Measurements from ENCODE around the gene RORC.

RORC gene

DNA sequence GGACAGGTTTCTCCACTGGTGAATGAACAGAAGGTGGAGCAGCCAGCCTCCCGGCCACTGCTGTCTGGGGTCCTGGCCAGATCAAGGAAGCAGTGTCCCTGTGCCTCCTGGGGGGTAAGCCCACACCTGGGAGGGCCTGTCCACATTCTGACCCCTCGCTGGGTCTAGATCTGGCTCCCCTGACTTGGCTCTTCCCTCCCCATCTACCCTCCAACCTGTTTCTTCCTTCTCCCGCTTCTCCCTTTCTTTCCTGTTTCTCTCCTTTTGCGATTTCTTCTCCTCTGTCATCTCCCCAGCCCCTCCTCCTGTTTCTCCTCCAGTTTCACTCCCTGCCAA, 378 bp downstream of the RORC start:
- no peak for ATAC-seq

DNA sequence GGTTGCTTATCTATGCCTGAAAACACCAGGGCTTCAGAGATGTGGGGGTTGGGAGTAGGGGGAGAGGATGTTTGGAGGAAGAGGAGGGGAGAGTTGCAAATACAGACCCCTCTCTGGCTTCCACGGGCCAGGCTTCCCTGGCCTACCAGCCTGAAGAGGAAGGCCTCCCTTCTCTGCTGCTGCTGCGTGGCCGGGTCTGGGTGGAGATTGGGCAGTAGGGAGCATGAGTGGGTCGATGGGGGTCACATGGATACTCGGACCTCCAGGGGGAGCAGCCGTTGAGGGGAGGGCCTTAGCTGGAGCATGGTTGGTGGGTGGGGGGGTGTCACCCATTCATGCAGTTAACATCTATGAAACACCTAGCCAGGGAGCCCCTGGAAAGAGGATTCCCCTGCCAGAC, 1.5 kb downstream of the RORC start:
- ATAC-seq = no peak
- TF ChIP-seq, protein P1, sequence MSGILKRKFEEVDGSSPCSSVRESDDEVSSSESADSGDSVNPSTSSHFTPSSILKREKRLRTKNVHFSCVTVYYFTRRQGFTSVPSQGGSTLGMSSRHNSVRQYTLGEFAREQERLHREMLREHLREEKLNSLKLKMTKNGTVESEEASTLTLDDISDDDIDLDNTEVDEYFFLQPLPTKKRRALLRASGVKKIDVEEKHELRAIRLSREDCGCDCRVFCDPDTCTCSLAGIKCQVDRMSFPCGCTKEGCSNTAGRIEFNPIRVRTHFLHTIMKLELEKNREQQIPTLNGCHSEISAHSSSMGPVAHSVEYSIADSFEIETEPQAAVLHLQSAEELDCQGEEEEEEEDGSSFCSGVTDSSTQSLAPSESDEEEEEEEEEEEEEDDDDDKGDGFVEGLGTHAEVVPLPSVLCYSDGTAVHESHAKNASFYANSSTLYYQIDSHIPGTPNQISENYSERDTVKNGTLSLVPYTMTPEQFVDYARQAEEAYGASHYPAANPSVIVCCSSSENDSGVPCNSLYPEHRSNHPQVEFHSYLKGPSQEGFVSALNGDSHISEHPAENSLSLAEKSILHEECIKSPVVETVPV (CRISPR knock-in tag; IDR thresholded peaks at IDR 0.05) = no peak
- TF ChIP-seq, protein P2, sequence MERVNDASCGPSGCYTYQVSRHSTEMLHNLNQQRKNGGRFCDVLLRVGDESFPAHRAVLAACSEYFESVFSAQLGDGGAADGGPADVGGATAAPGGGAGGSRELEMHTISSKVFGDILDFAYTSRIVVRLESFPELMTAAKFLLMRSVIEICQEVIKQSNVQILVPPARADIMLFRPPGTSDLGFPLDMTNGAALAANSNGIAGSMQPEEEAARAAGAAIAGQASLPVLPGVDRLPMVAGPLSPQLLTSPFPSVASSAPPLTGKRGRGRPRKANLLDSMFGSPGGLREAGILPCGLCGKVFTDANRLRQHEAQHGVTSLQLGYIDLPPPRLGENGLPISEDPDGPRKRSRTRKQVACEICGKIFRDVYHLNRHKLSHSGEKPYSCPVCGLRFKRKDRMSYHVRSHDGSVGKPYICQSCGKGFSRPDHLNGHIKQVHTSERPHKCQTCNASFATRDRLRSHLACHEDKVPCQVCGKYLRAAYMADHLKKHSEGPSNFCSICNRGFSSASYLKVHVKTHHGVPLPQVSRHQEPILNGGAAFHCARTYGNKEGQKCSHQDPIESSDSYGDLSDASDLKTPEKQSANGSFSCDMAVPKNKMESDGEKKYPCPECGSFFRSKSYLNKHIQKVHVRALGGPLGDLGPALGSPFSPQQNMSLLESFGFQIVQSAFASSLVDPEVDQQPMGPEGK (CRISPR knock-in tag; IDR thresholded peaks at IDR 0.05; ENCODE audit: borderline replicate concordance) = no peak
- TF ChIP-seq PPARA (CRISPR knock-in tag; IDR thresholded peaks at IDR 0.05; ENCODE audit: borderline replicate concordance) = no peak
- TF ChIP-seq ARNTL (CRISPR knock-in tag; IDR thresholded peaks at IDR 0.05; ENCODE audit: borderline replicate concordance, low read depth) = no peak
- TF ChIP-seq SNAI2 (CRISPR knock-in tag; IDR thresholded peaks at IDR 0.05) = no peak
- no peak for TF ChIP-seq ESRRG (CRISPR knock-in tag; IDR thresholded peaks at IDR 0.05)
- TF ChIP-seq TOX (CRISPR knock-in tag; IDR thresholded peaks at IDR 0.05; ENCODE audit: borderline replicate concordance) = no peak
- no peak for TF ChIP-seq CSDC2 (CRISPR knock-in tag; IDR thresholded peaks at IDR 0.05)
- TF ChIP-seq TCF4 (CRISPR knock-in tag; IDR thresholded peaks at IDR 0.05; ENCODE audit: borderline replicate concordance) = no peak
- TF ChIP-seq ZNF70 (CRISPR knock-in tag; IDR thresholded peaks at IDR 0.05) = no peak
- TF ChIP-seq ZFP30 (CRISPR knock-in tag; IDR thresholded peaks at IDR 0.05) = no peak
- no peak for TF ChIP-seq RARB (CRISPR knock-in tag; IDR thresholded peaks at IDR 0.05)
- TF ChIP-seq, protein P3, sequence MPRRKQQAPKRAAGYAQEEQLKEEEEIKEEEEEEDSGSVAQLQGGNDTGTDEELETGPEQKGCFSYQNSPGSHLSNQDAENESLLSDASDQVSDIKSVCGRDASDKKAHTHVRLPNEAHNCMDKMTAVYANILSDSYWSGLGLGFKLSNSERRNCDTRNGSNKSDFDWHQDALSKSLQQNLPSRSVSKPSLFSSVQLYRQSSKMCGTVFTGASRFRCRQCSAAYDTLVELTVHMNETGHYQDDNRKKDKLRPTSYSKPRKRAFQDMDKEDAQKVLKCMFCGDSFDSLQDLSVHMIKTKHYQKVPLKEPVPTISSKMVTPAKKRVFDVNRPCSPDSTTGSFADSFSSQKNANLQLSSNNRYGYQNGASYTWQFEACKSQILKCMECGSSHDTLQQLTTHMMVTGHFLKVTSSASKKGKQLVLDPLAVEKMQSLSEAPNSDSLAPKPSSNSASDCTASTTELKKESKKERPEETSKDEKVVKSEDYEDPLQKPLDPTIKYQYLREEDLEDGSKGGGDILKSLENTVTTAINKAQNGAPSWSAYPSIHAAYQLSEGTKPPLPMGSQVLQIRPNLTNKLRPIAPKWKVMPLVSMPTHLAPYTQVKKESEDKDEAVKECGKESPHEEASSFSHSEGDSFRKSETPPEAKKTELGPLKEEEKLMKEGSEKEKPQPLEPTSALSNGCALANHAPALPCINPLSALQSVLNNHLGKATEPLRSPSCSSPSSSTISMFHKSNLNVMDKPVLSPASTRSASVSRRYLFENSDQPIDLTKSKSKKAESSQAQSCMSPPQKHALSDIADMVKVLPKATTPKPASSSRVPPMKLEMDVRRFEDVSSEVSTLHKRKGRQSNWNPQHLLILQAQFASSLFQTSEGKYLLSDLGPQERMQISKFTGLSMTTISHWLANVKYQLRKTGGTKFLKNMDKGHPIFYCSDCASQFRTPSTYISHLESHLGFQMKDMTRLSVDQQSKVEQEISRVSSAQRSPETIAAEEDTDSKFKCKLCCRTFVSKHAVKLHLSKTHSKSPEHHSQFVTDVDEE (CRISPR knock-in tag; IDR thresholded peaks at IDR 0.05) = no peak

More for the DNA sequence above, 378 bp downstream of the RORC start:
- TF ChIP-seq RARB (CRISPR knock-in tag; IDR thresholded peaks at IDR 0.05) (no peak), BACH2 (CRISPR knock-in tag; IDR thresholded peaks at IDR 0.05; ENCODE audit: borderline replicate concordance) (no peak), OSR1 (CRISPR knock-in tag; IDR thresholded peaks at IDR 0.05) (no peak), TCF4 (CRISPR knock-in tag; IDR thresholded peaks at IDR 0.05; ENCODE audit: borderline replicate concordance) (no peak), PPARA (CRISPR knock-in tag; IDR thresholded peaks at IDR 0.05; ENCODE audit: borderline replicate concordance) (no peak), ARNTL (CRISPR knock-in tag; IDR thresholded peaks at IDR 0.05; ENCODE audit: borderline replicate concordance, low read depth) (no peak), TOX (CRISPR knock-in tag; IDR thresholded peaks at IDR 0.05; ENCODE audit: borderline replicate concordance) (no peak), SNAI2 (CRISPR knock-in tag; IDR thresholded peaks at IDR 0.05) (no peak), CSDC2 (CRISPR knock-in tag; IDR thresholded peaks at IDR 0.05) (no peak), ZFP3 (CRISPR knock-in tag; IDR thresholded peaks at IDR 0.05) (no peak), ISL1 (CRISPR knock-in tag; IDR thresholded peaks at IDR 0.05) (no peak), GLIS3 (CRISPR knock-in tag; IDR thresholded peaks at IDR 0.05) (no peak)
- TF ChIP-seq, protein P3 (CRISPR knock-in tag; IDR thresholded peaks at IDR 0.05) = no peak
- TF ChIP-seq, protein P2 (CRISPR knock-in tag; IDR thresholded peaks at IDR 0.05; ENCODE audit: borderline replicate concordance) = no peak
- TF ChIP-seq, protein P1 (CRISPR knock-in tag; IDR thresholded peaks at IDR 0.05) = no peak

All from SK-N-SH treated with all-trans-retinoic acid at 6 μM for 48 hours (cell line).